SIG-M5 treated with dmso at 0.1 percent for 504 hours (cell line): Measurements from ENCODE around the gene ERC1.

Source experiments
- DNase-seq: peaks from one replicate; lab custom pipeline; 2025; ENCODE audit not compliant: unreplicated experiment; lab: John Stamatoyannopoulos, UW

The ERC1 gene

GRCh38 chr12:1503281-1503711 is 512.3 kb downstream of the ERC1 start:
- DNase-seq = no peak

- DNase-seq = no peak
These were observed 513.4 kb downstream of the ERC1 start for GRCh38 chr12:1504304-1504894.

DNA sequence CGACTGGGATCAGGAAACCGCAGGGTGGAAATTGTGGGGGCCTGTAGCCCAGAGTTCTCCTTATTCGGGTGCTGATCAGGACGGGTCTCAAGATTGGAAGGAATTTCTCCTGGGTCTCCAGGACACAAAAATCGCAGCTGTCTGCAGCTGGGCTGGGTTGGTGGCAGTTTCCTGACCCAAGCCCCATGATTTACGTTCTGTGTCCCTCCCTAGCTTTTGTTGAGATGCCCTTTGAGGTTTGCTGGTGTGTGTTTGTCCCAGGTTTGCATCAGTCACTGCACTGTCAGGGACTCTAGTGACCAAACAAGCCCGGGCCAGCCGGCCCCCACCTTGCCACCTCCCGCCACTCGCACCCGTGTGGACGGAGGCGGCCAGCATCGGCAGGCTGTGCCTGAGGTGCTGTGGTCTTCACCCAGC is 513.9 kb downstream of the ERC1 start:
- no peak for DNase-seq

DNA sequence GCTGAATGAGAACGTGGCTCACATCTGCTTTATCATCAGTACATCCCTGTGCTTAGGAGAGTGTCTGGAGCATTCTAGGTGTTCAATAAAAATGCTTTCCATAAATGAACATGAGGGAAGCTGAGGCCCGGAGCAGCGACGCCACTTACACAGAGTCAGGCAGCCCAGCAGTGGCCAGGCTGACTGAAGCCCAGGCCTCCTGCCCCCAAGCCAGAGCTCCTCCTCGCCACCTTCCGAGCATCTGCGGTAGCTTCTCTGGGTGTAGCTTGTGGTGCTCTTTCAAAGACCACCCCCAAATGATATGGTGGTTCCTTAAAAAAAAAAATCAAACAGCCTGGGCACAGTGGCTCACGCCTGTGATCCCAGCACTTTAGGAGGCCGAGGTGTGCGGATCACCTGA is 514.6 kb downstream of the ERC1 start:
- no peak for DNase-seq

- DNase-seq = no peak
These were observed 516.3 kb downstream of the ERC1 start for GRCh38 chr12:1507308-1507707.

GRCh38 chr12:1509413-1510052 is 518.5 kb downstream of the ERC1 start:
- no peak for DNase-seq

DNA sequence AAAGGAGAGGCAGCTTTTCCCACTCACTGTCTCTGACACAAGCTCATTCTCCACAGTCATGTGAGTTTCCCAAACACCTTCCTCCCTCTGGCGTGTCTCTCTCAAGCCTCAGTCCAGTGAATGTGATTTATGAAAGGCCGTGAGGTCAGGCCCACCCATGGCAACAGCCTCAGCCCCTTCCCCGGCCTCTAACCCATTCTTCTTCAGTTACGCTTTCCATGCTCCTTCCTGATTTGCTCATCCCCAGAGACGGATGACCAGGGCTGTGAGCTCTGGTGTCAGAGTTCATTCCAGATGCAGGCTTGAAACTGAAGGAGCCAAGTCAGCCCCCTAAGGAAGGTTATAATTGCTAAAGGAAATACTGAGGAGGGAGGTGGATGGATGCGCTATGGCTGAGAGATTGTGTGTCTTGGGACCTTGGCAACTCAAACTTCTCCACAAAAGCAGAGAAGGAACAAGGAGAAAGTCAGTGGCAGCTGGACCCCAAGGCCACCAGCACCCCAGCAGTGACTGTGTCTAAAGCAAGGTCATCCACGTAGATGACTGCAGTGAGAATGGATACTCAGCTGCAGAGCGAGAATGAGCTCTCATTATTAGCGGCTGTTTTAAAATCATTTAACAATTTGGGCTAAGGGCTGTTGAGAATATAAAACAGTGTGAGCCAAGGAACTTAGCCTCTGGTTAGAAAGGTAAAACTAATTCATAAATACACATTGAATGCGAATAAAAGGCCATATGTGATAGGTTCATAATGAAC is 519.2 kb downstream of the ERC1 start:
- DNase-seq = no peak

DNA sequence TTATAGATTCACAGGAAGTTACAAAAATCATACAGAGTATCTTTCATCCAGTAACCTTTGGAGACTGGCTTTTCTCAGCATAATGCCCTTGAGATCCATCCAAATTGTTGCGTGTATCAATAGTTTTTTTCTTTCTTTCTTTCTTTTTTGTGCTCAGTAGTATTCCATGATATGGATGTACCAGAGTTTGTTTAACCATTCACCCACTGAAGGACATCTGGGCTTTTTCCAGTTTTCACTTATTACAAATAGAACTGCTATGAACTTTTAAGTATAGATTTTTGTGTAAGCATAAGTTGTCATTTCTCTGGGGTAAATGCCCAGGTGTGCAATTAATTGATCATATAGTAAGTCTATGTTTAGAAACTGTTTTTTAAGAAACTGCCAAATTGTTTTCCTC is 524.0 kb downstream of the ERC1 start:
- DNase-seq = no peak

DNA sequence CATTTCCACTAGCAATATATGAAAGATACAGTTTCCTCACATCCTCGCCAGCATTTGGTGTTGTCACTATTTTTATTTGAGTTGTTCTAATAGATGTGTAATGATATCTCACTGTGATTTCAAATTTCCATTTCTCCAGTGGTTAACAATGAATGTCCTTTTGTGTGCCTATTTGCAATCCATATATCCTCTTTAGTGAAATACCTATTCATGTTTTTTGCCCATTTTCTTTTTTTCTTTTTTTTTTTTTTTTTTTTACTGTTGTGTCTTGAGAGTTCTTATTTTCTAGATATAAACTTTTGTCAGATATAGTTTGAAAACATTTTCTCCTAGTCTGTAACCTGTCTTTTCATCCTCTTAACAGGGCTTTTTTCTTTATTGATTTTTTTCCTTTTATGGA is 524.4 kb downstream of the ERC1 start:
- no peak for DNase-seq

DNA sequence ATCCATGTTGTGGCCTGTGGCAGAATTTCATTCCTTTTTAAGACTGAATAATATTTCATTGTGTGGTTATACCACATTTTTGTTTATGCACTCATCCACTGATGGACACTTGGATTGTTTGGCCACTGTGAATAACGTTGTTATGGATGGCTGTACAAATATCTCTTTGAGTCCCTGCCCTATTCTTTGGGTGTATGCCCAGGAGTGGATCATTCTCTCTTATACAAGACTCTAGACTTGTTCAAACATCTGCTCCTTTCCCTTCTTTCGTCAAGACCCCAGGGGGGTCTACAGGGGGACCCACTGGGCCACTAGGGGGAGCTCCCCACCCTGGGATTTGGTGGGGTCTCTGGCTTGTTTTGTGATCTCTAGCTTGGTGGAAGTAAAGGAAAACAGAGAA is 526.0 kb downstream of the ERC1 start:
- DNase-seq = no peak

- DNase-seq = no peak
These were observed 526.9 kb downstream of the ERC1 start for GRCh38 chr12:1517734-1518525.

DNA sequence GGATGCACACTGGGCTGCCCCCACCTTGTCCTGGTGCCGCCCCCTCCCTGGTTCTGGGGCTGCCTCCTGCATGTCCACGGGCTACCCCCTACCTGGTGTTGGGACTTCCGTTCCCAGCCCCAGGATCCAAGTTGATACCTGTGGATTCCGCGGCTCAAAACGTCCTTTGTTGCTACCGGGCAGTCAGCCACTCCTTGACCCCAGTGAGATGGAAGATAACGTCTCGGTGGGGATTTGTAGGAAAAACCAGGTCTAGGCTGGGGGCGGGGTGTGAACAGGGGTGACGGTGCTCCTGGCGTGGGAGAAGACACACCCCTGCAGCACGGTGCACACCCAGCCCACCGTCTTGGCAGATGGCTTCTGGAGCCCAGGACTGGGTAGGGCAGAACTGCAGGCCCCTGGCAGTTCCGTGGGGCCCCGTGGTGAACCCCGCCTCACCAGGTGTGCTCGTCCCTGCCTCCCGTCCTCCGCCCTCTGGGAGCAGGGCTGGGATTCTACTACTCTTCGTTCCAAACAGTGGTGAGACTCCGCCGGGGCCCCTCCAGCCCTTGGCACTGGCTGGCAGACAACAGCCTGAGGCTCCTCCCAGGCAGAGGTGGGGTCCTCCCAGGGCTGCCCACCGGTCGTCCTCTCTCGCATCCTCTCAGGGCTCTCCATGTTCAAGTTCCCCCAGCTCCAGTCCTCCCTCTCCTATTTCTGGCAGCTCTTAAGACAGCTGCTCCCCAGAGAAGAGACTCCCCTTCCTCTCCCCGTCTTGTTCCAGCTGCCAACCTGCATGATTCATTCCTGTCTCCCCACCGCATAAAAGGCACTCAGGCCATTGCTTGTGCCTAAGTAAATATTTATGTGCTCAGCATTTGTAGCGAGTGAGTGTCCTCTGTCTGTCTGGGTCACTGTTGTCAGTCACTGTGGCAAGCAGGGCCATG is 527.8 kb downstream of the ERC1 start:
- no peak for DNase-seq

GRCh38 chr12:1519642-1520041 is 528.6 kb downstream of the ERC1 start:
- DNase-seq = no peak

DNA sequence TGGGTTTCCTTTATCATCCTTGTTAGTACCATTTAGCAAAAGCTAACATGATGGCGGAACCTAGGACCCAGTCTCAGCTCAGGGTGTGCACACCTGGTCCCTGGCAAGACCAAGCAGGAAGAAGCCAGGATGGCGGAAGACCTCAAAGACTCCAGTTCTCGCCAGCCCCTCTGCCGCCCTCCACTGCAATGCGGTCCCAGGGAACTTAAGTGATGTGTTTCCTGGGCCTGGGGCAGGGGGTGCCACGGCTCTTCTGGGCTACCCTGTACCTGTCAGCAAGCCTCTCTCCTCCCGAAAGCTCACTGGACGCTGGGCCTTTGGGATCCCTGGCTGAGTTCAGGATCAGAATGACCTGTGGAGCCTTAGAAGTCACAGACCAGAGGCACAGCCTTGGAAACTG is 532.0 kb downstream of the ERC1 start:
- DNase-seq = no peak

GRCh38 chr12:1523558-1524050 is 532.6 kb downstream of the ERC1 start:
- DNase-seq = no peak

DNA sequence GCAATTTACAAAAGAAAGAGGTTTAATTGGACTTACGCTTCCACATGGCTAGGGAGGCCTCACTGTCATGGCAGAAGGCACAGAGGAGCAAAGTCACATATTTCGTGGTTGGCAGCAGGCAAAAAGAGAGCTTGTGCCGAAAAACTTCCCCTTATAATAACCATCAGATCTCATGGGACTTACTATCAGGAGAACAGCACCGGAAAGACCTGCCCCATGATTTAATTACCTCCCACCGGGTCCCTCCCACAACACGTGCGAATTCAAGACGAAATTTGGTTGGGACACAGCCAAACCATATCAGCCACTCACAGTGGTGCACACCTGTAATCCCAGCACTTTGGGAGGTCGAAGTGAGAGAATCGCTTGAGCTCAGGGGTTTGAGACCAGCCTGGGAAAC is 534.8 kb downstream of the ERC1 start:
- no peak for DNase-seq

- DNase-seq = no peak
These were observed 536.8 kb downstream of the ERC1 start for GRCh38 chr12:1527789-1528188.

DNA sequence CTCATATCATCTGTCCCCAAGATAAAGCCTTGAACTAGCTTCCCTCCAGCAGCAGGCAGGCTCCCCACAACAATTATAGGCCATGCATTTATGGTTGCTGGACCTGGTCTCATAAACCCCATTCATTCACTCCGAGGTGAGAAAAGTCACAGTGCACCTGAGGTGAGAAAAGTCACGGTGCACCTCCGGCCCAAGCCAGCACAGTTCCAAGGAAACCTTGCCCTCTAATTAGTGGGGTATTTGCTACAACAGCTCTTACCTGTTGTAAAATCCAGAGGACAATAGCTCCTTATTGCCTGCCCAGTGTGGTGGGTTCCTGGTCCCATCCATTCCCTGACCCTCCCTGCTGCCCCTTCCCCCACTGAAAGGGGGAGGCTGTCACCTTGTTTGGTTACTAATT is 537.8 kb downstream of the ERC1 start:
- no peak for DNase-seq

GRCh38 chr12:1529228-1529861 is 538.3 kb downstream of the ERC1 start:
- no peak for DNase-seq
